ENCODE measurements around the gene CDX1. TPM values are rescaled to one million over a fixed set of nuclear protein-coding genes. Genes with fewer than 3 reads are reported as not detected.

Gene CDX1
- total RNA-seq, 1 donor from 2014 or later: not detected

GRCh38 chr5:150181027-150181426 is 14.4 kb downstream of the CDX1 start:
- no peak for TF ChIP-seq CTCF (IDR thresholded peaks at IDR 0.05; ENCODE audit: insufficient read depth, low read length, severe bottlenecking)
- Histone ChIP-seq H3K4me3 (ENCODE audit: low read depth, low read length) (no peak overlapping the region), H3K36me3 (ENCODE audit: control insufficient read depth, insufficient read depth, low read length) (no peaks in the 10 kb centered on the region), H3K27me3 (ENCODE audit: control insufficient read depth, insufficient read depth, low read length) (no peaks in the 10 kb centered on the region)
- DNase-seq (ENCODE audit: low read depth) (no peak), FAIRE-seq (no peak)

GRCh38 chr5:150181766-150182545 is 15.4 kb downstream of the CDX1 start:
- Histone ChIP-seq H3K27me3 (ENCODE audit: control insufficient read depth, insufficient read depth, low read length) (no peaks in the 10 kb centered on the region), H3K4me3 (ENCODE audit: low read depth, low read length) (no peak overlapping the region), H3K36me3 (ENCODE audit: control insufficient read depth, insufficient read depth, low read length) (no peaks in the 10 kb centered on the region)
- TF ChIP-seq CTCF (IDR thresholded peaks at IDR 0.05; ENCODE audit: insufficient read depth, low read length, severe bottlenecking): no peak
- FAIRE-seq: no peak
- no peak for DNase-seq (ENCODE audit: low read depth)

GRCh38 chr5:150182774-150183173 is 16.2 kb downstream of the CDX1 start:
- Histone ChIP-seq H3K27me3 (ENCODE audit: control insufficient read depth, insufficient read depth, low read length) (no peaks in the 10 kb centered on the region), H3K36me3 (ENCODE audit: control insufficient read depth, insufficient read depth, low read length) (no peaks in the 10 kb centered on the region), H3K4me3 (ENCODE audit: low read depth, low read length) (no peak overlapping the region)
- TF ChIP-seq CTCF (IDR thresholded peaks at IDR 0.05; ENCODE audit: insufficient read depth, low read length, severe bottlenecking): no peak
- no peak for DNase-seq (ENCODE audit: low read depth)
- no peak for FAIRE-seq

DNA sequence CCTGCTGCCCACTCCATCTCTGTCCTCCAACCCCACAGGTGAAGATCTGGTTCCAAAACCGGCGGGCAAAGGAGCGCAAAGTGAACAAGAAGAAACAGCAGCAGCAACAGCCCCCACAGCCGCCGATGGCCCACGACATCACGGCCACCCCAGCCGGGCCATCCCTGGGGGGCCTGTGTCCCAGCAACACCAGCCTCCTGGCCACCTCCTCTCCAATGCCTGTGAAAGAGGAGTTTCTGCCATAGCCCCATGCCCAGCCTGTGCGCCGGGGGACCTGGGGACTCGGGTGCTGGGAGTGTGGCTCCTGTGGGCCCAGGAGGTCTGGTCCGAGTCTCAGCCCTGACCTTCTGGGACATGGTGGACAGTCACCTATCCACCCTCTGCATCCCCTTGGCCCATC is 16.9 kb downstream of the CDX1 start:
- Histone ChIP-seq H3K27me3 (ENCODE audit: control insufficient read depth, insufficient read depth, low read length) (peaks cover 6% of the 10 kb centered on the region), H3K36me3 (ENCODE audit: control insufficient read depth, insufficient read depth, low read length) (no peaks in the 10 kb centered on the region), H3K4me3 (ENCODE audit: low read depth, low read length) (no peak overlapping the region)
- no peak for DNase-seq (ENCODE audit: low read depth)
- TF ChIP-seq CTCF (IDR thresholded peaks at IDR 0.05; ENCODE audit: insufficient read depth, low read length, severe bottlenecking): no peak
- FAIRE-seq: no peak

DNA sequence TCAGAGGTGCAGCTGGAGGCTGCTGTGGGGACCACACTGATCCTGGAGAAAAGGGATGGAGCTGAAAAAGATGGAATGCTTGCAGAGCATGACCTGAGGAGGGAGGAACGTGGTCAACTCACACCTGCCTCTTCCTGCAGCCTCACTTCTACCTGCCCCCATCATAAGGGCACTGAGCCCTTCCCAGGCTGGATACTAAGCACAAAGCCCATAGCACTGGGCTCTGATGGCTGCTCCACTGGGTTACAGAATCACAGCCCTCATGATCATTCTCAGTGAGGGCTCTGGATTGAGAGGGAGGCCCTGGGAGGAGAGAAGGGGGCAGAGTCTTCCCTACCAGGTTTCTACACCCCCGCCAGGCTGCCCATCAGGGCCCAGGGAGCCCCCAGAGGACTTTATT is 17.4 kb downstream of the CDX1 start:
- no peak overlapping the region for H3K4me3 ChIP-seq (ENCODE audit: low read depth, low read length)
- no peak for FAIRE-seq
- H3K27me3 ChIP-seq (ENCODE audit: control insufficient read depth, insufficient read depth, low read length): peaks cover 6% of the 10 kb centered on the region
- H3K36me3 ChIP-seq (ENCODE audit: control insufficient read depth, insufficient read depth, low read length): no peaks in the 10 kb centered on the region
- DNase-seq (ENCODE audit: low read depth): no peak
- TF ChIP-seq CTCF (IDR thresholded peaks at IDR 0.05; ENCODE audit: insufficient read depth, low read length, severe bottlenecking): no peak

Measured in bronchial epithelial cell (primary cell).